ENCODE results near the gene CDH11.

Gene CDH11

DNA sequence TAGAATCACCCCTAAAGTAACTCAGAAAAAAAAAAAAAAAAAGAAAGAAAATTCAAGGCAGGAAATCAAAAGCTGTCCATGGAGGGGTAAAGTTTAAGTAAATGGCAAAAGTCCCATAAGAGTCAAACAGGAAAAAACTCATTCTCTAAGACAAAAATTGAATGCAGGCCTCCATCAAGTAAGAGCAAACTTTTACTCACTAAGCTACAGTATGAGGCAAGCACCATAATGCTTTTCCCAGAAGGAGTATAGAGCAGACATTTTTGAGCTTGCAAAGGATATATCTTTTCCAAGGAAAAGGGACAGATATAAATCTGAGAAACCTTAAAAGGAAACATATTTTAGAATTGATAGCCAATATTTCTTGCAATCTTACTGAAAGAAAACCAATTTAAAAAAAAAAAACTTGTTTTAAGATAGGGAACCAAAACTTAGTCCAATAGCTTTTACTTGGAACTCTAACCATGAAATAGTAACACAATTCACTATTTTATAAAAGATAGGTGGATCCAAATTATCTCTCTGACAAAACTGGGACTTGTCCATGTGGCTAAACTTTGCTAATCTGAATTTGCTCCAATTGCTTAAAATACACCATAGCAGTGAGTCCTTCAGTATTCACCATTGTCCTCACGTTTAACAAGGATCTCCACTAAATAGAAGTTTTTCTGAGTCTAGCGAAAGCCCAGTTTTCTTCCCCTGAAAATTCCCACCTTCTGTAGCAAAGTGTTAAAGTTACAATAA lies 99.8 kb downstream of the CDH11 start:
- DNase-seq = no peak

- DNase-seq = no peak
Measured at GRCh38 chr16:65016754-65017153, 105.1 kb downstream of the CDH11 start.

GRCh38 chr16:65015599-65015998 lies 106.3 kb downstream of the CDH11 start:
- DNase-seq = no peak

GRCh38 chr16:65012357-65012756 lies 109.5 kb downstream of the CDH11 start:
- no peak for DNase-seq

DNA sequence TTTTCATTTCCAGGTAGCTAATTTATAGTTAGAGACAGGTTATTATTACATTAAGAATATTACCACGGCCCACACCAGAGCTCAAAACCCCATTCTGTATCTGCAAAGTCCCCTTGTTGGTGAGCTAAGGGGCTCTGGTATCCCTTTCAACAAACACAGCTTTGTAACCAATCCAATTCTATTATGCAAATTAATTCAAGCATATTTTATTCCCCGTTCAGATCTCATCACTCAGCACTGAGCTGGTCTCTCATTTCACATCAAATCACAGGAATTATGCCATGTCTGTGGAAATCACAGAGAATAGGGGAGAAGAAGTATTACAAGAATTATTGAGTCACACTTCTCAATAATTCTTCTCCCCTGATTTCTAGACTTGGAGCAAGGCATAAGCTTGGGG lies 111.7 kb downstream of the CDH11 start:
- no peak for DNase-seq

DNA sequence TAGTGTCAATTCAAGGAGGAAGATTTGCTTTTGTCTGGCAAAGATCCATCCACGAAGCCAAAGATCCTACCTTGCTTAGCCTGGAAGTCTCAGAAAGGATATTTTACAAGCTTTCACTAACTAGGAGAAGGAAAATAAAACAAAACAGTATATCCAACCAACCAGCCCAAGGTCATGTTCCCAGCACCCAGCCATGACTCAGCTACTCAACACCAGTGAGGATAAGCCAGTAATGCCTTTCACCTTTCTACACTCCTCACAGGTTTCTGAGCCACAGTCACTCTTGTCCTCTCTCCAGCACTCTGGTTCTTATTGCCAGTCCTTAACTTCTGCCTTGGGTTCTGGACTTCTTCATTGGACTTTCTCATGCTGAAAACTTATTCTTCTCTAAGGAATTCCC lies 116.2 kb downstream of the CDH11 start:
- DNase-seq = no peak

DNA sequence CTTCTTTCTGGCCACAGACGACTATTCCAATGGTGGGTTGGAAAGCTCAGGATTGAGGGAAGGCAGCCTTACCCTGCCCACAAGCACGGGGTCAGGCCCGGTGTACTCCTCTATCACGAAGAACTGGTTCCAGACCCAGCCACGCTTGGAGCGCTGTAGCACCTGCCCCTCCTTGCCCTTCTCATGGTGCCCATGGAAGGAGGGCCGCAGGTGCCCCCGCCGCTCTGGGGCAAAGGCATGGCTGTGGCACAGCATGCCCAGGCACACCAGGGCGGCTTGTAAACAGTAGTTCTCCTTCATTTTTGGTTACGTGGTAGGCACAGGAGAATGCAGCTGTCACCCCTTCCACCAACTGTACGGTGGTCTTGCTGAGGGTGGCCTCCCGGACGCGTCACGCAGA lies 117.3 kb downstream of the CDH11 start:
- no peak for DNase-seq

DNA sequence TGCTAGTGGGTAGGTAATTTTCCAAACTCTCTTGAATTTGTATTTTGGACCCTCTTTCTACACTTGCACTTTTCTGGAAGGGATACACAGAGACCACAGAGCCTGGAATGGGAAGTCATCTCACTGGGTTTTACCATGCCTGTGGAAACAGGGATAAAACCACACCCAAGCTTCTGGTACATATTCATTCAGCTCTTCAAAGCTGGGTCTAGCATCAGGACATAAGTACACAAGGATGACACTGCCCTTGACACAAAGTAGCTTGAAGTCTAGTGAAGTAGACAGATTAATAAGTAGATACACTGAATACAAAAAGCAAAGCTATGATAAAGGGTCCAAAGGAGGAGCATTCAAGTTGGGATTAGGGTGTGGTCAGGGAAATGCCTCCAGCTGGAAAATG lies 118.2 kb downstream of the CDH11 start:
- DNase-seq = no peak

GRCh38 chr16:65002265-65002664 lies 119.6 kb downstream of the CDH11 start:
- DNase-seq = no peak

- DNase-seq = no peak
Measured at GRCh38 chr16:65000654-65001053, 121.2 kb downstream of the CDH11 start.

GRCh38 chr16:64997751-64998150 lies 124.1 kb downstream of the CDH11 start:
- DNase-seq = no peak

DNA sequence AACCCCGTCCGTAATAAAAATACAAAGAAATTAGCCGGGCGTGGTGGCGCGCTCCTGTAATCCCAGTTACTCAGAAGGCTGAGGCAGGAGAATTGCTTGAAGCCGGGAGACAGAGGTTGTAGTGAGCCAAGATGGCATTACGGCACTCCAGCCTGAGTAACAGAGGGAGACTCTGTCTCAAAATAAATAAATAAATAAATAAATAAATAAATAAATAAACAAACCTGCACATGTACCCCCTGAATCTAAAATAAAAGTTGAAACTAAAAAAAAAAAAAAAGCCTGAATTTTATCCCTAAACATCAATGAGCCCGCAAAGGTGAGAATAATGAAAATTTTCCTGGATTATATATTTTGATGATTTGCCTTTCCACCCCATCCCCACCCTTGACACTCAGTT lies 124.7 kb downstream of the CDH11 start:
- DNase-seq = no peak

GRCh38 chr16:64996641-64997040 lies 125.2 kb downstream of the CDH11 start:
- DNase-seq = no peak

GRCh38 chr16:64993464-64993863 lies 128.4 kb downstream of the CDH11 start:
- DNase-seq = no peak

DNA sequence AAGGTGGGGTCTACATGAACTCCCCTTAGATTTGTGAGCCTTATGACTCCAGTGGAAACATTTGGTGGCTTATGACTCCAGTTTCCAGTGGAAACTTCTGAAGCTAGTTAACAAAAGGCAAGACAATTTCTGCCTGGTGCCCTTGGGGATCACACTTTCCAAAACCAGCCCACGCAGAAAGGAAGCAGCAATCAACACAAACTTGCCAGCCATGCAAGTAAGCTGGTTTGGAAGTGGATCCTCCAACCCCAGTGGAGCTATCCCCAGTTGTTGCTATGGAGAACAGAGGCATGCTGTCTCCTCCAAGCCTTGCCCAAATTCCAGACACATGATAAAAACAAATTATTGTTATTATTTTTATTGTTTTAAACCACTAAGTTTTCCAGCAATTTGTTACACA lies 130.9 kb downstream of the CDH11 start:
- DNase-seq = no peak

GRCh38 chr16:64990101-64990500 lies 131.8 kb downstream of the CDH11 start:
- DNase-seq = no peak

DNA sequence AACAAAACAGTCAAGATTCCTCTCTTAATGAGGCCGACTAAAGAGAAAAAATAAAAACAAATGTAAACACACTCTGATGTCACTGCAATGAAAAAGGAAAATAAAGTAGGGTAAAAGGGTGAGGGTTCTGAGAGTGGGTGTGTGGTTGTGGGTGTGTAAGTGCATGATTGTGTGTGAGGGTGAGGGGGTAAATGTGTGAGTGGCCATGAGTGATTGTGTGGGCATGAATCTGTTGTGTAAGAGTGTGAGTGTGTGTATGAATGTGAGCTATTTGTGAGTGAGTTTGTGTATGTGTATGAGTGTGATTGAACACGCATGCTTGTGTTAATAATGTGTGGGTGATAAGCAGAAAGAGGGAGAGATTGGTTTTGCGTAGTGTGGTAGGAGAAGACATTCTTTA lies 132.8 kb downstream of the CDH11 start:
- DNase-seq = no peak

- no peak for DNase-seq
Measured at GRCh38 chr16:64983963-64984362, 137.9 kb downstream of the CDH11 start.

DNA sequence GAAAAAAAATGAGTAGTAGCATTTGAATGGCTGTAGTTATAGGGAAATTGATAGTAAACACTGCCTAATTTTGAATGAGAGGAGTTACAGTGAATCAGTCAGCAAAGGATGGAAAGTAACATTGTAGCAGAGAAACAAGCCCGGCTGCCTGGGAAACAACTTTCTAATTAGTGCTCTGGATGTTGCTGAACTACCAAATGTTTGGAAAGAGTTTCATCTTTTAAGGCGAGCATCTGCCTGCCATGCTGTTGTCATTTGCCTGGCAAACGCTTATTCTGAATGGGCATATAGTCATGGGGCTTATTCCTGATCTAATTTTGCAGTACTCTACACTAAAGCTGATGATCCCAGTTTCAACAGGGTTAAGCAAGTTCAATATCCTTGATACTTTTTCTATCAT lies 138.6 kb downstream of the CDH11 start:
- no peak for DNase-seq

GRCh38 chr16:64982581-64982980 lies 139.3 kb downstream of the CDH11 start:
- DNase-seq = no peak

GRCh38 chr16:64981568-64982281 lies 140.1 kb downstream of the CDH11 start:
- DNase-seq = no peak

GRCh38 chr16:64977206-64977920 lies 144.5 kb downstream of the CDH11 start:
- DNase-seq = no peak

GRCh38 chr16:64975821-64976220 lies 146.0 kb downstream of the CDH11 start:
- DNase-seq = no peak

- DNase-seq = no peak
Measured at GRCh38 chr16:64974381-64974780, 147.5 kb downstream of the CDH11 start.

All from activated effector memory CD4-positive, alpha-beta T cell treated with anti-CD3 and anti-CD28 coated beads, Interleukin-2, amount 50 U/mL, for 16 hours (primary cell).